Measurements from ENCODE around the gene CDH2. TPM values are rescaled to one million over a fixed set of nuclear protein-coding genes. Genes with fewer than 3 reads are reported as not detected.

The CDH2 gene
- total and polyA plus RNA-seq, 7 donors, result 0.04 to 4.8 (median 0.52) TPM

DNA sequence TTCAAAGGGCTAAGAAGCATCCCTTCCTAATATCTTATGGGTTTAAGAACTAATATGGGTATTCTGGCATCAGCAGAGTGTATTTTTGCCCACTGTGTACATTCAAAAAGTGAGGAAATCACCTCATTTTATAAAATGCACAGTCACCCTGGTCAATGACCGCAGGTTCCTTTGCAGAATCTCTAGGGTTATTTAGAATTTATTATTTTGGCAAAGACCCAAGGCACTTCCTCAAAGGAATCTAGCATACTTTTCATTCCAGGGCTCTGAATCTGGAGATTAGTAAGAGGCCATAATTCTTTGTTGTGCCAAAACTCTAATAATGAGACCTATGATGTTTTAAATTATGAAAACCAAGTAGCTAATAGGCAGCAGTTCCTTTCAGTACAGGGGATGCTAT, 27.2 kb upstream of the CDH2 start:
- TF ChIP-seq CTCF (IDR thresholded peaks at IDR 0.05), result no peak
- intact Hi-C loops (cut with DNase I), result no loop called here
- H3K27me3 ChIP-seq (ENCODE audit: insufficient read depth in 3 of 3, low read length in 2 of 3), result no peaks in the 10 kb centered on the region
- H3K9me3 ChIP-seq, result no peaks in the 10 kb centered on the region
- no peak for ATAC-seq
- no peak for DNase-seq
- no peak overlapping the region for H3K4me3 ChIP-seq
- no peak overlapping the region for H3K27ac ChIP-seq
- H3K4me1 ChIP-seq, result no peaks in the 10 kb centered on the region
- no peaks in the 10 kb centered on the region for H3K36me3 ChIP-seq (ENCODE audit: insufficient read depth in 1 of 2, low read depth in 1 of 2)
- WGBS, 3 donors, result 29 to 47% (median 39%) methylated on average over 1 of the region's 1 CpG

- Histone ChIP-seq H3K36me3 (ENCODE audit: insufficient read depth in 1 of 2, low read depth in 1 of 2) (no peaks in the 10 kb centered on the region), H3K4me1 (no peaks in the 10 kb centered on the region), H3K27me3 (ENCODE audit: insufficient read depth in 3 of 3, low read length in 2 of 3) (no peaks in the 10 kb centered on the region), H3K9me3 (no peaks in the 10 kb centered on the region), H3K4me3 (no peak overlapping the region), H3K27ac (no peak overlapping the region)
- ATAC-seq, result no peak
- WGBS, 3 donors, result 75 to 86% (median 81%) methylated on average over 4 of the region's 4 CpGs
- DNase-seq, result no peak
- intact Hi-C loops (cut with DNase I), result no loop called here
- no peak for TF ChIP-seq CTCF (IDR thresholded peaks at IDR 0.05)
Observed at GRCh38 chr18:28201056-28201455, 24.1 kb upstream of the CDH2 start.

- Histone ChIP-seq H3K27me3 (ENCODE audit: insufficient read depth in 3 of 3, low read length in 2 of 3) (no peaks in the 10 kb centered on the region), H3K27ac (no peak overlapping the region), H3K9me3 (no peaks in the 10 kb centered on the region), H3K36me3 (ENCODE audit: insufficient read depth in 1 of 2, low read depth in 1 of 2) (no peaks in the 10 kb centered on the region), H3K4me1 (no peaks in the 10 kb centered on the region), H3K4me3 (no peak overlapping the region)
- ATAC-seq, result no peak
- DNase-seq, result no peak
- WGBS, 3 donors, result 84 to 87% (median 86%) methylated on average over 5 of the region's 5 CpGs
- intact Hi-C loops (cut with DNase I), result no loop called here
- no peak for TF ChIP-seq CTCF (IDR thresholded peaks at IDR 0.05)
Observed at GRCh38 chr18:28198620-28199019, 21.7 kb upstream of the CDH2 start.

GRCh38 chr18:28193177-28193778, 16.3 kb upstream of the CDH2 start:
- Histone ChIP-seq H3K27me3 (ENCODE audit: insufficient read depth in 3 of 3, low read length in 2 of 3) (no peaks in the 10 kb centered on the region), H3K36me3 (ENCODE audit: insufficient read depth in 1 of 2, low read depth in 1 of 2) (no peaks in the 10 kb centered on the region), H3K4me3 (no peak overlapping the region), H3K27ac (no peak overlapping the region), H3K4me1 (no peaks in the 10 kb centered on the region), H3K9me3 (no peaks in the 10 kb centered on the region)
- ATAC-seq (no peak), DNase-seq (no peak)
- intact Hi-C loops (cut with DNase I), result no loop called here
- no peak for TF ChIP-seq CTCF (IDR thresholded peaks at IDR 0.05)
- WGBS, 3 donors, result 69 to 76% (median 73%) methylated on average over 6 of the region's 6 CpGs
